ENCODE measurements around the gene ELK3. TPM values are rescaled to one million over a fixed set of nuclear protein-coding genes. Genes with fewer than 3 reads are reported as not detected.

The ELK3 gene
- total and polyA plus RNA-seq, 2 experiments from 2014 or later = 5.5 to 8.3 TPM

DNA sequence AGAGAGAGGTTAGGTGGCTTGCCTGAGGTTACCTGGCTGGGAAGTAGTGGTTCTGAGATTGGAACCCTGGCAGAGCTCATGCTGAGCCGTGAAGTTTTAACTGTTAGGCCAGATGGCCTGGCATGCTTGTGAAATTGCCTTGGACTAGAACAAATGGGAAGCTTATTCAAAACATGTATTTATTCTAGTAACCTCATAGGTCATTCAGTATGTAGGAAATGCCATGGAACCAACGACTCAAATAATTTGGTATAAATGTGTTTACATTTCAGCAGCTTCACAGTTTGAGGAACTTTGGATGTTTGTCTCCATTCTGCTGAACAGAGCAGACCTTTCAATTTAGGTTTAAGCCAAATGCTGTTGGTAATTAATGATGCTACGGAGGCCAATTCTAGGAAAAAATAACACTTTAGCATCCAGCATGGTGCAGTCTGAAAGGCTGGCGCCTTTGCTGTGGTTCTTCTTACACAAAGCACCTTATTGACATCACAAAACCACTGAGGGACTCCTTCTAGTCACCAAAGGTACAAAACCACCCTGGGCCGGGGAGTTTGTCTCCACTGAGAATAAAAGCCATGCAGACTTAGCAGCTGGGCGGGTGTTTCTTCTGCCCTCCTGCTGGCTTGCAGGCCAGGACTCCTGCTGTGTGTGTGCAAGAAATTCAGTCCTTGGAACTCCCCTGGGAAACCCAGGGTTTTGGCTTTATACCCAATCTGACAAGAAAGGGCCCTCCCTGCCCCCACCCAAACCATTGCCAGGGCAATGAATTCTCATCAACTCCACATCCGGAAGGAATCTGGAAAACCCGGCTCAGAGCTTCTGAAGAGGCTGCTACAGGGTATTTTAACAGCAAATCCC, 64.2 kb downstream of the ELK3 start:
- Histone ChIP-seq H3K36me3 (ENCODE audit: insufficient read depth) (peaks cover 5% of the 10 kb centered on the region; the same call in 1 of the 2 replicates), H3K4me2 (no peak overlapping the region), H3K79me2 (replicated peaks; ENCODE audit: insufficient read depth) (no peaks in the 10 kb centered on the region), H3K27me3 (ENCODE audit: insufficient read depth) (no peaks in the 10 kb centered on the region), H2AFZ (no peak overlapping the region), H3K4me3 (no peak overlapping the region), H4K20me1 (replicated peaks; ENCODE audit: insufficient read depth) (0 out of 2 replicates have a peak, but pooled peaks cover 7% of the 10 kb centered on the region), H3F3A (replicated peaks; ENCODE audit: low read depth) (no peaks in the 10 kb centered on the region), H3K4me1 (ENCODE audit: insufficient read depth) (no peaks in the 10 kb centered on the region), H3K27ac (ENCODE audit: low read depth) (peak overlapping the region; percentile 60; the same call in 1 of the 2 replicates), H3K9me2 (ENCODE audit: insufficient read depth) (0 out of 2 replicates have a peak, but pooled peaks cover 4% of the 10 kb centered on the region)
- TF ChIP-seq STAT1 (IDR thresholded peaks at IDR 0.05; ENCODE audit: unreplicated experiment) = no peak
- TF ChIP-seq, protein P1, sequence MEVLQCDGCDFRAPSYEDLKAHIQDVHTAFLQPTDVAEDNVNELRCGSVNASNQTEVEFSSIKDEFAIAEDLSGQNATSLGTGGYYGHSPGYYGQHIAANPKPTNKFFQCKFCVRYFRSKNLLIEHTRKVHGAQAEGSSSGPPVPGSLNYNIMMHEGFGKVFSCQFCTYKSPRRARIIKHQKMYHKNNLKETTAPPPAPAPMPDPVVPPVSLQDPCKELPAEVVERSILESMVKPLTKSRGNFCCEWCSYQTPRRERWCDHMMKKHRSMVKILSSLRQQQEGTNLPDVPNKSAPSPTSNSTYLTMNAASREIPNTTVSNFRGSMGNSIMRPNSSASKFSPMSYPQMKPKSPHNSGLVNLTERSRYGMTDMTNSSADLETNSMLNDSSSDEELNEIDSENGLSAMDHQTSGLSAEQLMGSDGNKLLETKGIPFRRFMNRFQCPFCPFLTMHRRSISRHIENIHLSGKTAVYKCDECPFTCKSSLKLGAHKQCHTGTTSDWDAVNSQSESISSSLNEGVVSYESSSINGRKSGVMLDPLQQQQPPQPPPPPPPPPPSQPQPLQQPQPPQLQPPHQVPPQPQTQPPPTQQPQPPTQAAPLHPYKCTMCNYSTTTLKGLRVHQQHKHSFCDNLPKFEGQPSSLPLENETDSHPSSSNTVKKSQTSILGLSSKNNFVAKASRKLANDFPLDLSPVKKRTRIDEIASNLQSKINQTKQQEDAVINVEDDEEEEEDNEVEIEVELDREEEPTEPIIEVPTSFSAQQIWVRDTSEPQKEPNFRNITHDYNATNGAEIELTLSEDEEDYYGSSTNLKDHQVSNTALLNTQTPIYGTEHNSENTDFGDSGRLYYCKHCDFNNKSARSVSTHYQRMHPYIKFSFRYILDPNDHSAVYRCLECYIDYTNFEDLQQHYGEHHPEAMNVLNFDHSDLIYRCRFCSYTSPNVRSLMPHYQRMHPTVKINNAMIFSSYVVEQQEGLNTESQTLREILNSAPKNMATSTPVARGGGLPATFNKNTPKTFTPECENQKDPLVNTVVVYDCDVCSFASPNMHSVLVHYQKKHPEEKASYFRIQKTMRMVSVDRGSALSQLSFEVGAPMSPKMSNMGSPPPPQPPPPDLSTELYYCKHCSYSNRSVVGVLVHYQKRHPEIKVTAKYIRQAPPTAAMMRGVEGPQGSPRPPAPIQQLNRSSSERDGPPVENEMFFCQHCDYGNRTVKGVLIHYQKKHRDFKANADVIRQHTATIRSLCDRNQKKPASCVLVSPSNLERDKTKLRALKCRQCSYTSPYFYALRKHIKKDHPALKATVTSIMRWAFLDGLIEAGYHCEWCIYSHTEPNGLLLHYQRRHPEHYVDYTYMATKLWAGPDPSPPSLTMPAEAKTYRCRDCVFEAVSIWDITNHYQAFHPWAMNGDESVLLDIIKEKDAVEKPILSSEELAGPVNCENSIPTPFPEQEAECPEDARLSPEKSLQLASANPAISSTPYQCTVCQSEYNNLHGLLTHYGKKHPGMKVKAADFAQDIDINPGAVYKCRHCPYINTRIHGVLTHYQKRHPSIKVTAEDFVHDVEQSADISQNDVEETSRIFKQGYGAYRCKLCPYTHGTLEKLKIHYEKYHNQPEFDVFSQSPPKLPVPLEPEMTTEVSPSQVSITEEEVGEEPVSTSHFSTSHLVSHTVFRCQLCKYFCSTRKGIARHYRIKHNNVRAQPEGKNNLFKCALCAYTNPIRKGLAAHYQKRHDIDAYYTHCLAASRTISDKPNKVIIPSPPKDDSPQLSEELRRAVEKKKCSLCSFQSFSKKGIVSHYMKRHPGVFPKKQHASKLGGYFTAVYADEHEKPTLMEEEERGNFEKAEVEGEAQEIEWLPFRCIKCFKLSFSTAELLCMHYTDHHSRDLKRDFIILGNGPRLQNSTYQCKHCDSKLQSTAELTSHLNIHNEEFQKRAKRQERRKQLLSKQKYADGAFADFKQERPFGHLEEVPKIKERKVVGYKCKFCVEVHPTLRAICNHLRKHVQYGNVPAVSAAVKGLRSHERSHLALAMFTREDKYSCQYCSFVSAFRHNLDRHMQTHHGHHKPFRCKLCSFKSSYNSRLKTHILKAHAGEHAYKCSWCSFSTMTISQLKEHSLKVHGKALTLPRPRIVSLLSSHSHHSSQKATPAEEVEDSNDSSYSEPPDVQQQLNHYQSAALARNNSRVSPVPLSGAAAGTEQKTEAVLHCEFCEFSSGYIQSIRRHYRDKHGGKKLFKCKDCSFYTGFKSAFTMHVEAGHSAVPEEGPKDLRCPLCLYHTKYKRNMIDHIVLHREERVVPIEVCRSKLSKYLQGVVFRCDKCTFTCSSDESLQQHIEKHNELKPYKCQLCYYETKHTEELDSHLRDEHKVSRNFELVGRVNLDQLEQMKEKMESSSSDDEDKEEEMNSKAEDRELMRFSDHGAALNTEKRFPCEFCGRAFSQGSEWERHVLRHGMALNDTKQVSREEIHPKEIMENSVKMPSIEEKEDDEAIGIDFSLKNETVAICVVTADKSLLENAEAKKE (CRISPR knock-in tag; IDR thresholded peaks at IDR 0.05) = no peak
- no peak for TF ChIP-seq ZNF331 (CRISPR knock-in tag; IDR thresholded peaks at IDR 0.05; ENCODE audit: low read depth)
- TF ChIP-seq, protein P2, sequence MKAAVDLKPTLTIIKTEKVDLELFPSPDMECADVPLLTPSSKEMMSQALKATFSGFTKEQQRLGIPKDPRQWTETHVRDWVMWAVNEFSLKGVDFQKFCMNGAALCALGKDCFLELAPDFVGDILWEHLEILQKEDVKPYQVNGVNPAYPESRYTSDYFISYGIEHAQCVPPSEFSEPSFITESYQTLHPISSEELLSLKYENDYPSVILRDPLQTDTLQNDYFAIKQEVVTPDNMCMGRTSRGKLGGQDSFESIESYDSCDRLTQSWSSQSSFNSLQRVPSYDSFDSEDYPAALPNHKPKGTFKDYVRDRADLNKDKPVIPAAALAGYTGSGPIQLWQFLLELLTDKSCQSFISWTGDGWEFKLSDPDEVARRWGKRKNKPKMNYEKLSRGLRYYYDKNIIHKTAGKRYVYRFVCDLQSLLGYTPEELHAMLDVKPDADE (IDR thresholded peaks at IDR 0.05) = no peak
- TF ChIP-seq EZH2 (IDR thresholded peaks at IDR 0.05; ENCODE audit: low read depth, unreplicated experiment) = no peak
- TF ChIP-seq EZH2phosphoT487 (IDR thresholded peaks at IDR 0.05; ENCODE audit: unreplicated experiment) = no peak
- TF ChIP-seq ZNF114 (CRISPR knock-in tag; IDR thresholded peaks at IDR 0.05) = no peak
- TF ChIP-seq, protein P3, sequence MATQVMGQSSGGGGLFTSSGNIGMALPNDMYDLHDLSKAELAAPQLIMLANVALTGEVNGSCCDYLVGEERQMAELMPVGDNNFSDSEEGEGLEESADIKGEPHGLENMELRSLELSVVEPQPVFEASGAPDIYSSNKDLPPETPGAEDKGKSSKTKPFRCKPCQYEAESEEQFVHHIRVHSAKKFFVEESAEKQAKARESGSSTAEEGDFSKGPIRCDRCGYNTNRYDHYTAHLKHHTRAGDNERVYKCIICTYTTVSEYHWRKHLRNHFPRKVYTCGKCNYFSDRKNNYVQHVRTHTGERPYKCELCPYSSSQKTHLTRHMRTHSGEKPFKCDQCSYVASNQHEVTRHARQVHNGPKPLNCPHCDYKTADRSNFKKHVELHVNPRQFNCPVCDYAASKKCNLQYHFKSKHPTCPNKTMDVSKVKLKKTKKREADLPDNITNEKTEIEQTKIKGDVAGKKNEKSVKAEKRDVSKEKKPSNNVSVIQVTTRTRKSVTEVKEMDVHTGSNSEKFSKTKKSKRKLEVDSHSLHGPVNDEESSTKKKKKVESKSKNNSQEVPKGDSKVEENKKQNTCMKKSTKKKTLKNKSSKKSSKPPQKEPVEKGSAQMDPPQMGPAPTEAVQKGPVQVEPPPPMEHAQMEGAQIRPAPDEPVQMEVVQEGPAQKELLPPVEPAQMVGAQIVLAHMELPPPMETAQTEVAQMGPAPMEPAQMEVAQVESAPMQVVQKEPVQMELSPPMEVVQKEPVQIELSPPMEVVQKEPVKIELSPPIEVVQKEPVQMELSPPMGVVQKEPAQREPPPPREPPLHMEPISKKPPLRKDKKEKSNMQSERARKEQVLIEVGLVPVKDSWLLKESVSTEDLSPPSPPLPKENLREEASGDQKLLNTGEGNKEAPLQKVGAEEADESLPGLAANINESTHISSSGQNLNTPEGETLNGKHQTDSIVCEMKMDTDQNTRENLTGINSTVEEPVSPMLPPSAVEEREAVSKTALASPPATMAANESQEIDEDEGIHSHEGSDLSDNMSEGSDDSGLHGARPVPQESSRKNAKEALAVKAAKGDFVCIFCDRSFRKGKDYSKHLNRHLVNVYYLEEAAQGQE (IDR thresholded peaks at IDR 0.05; ENCODE audit: unreplicated experiment) = no peak
- TF ChIP-seq JUNB (IDR thresholded peaks at IDR 0.05; ENCODE audit: unreplicated experiment) = no peak
- no peak for TF ChIP-seq NANOG (IDR thresholded peaks at IDR 0.05; ENCODE audit: borderline replicate concordance)
- TF ChIP-seq POLR2AphosphoS5 (IDR thresholded peaks at IDR 0.05; ENCODE audit: low read depth) = no peak
- peak; percentile 41 for DNase-seq (ENCODE audit: low spot score)
- Mint-ChIP-seq H3K27ac (no peak overlapping the region; the same call in 1 of the 2 replicates), H3K4me1 (peaks cover 7% of the 10 kb centered on the region), H3K9me3 (no peaks in the 10 kb centered on the region), H3K36me3 (ENCODE audit: low read depth) (peaks cover 16% of the 10 kb centered on the region; the same call in 2 of the 3 replicates), H3K4me3 (no peak overlapping the region), H3K27me3 (ENCODE audit: insufficient read depth, low read depth, poor library complexity) (no peaks in the 10 kb centered on the region)
- peak; percentile 83 for ATAC-seq

All from GM23338 (cell line).